Stimulated activated CD8-positive, alpha-beta memory T cell treated with anti-CD3 and anti-CD28 coated beads, Interleukin-7, amount 100 ng/mL, for 48 hours (primary cell): Measurements from ENCODE around the gene APOM.

Experiments
- DNase-seq, 2 donors: peaks; one replicate each; pipeline ENCODE4 v3.0.0-alpha.2; 2020; ENCODE audit warnings: low read depth in 1 of 2; ENCODE audit errors: extremely low read depth in 1 of 2

Gene APOM

GRCh38 chr6:31630177-31630934 is 25.3 kb upstream of the APOM start:
- DNase-seq: no peak

GRCh38 chr6:31631209-31631608 is 24.5 kb upstream of the APOM start:
- DNase-seq: no peak

- DNase-seq: no peak
Measured at GRCh38 chr6:31631681-31632278, 23.9 kb upstream of the APOM start.

GRCh38 chr6:31632279-31632946 is 23.3 kb upstream of the APOM start:
- no peak for DNase-seq

GRCh38 chr6:31633447-31633846 is 22.2 kb upstream of the APOM start:
- DNase-seq: no peak

DNA sequence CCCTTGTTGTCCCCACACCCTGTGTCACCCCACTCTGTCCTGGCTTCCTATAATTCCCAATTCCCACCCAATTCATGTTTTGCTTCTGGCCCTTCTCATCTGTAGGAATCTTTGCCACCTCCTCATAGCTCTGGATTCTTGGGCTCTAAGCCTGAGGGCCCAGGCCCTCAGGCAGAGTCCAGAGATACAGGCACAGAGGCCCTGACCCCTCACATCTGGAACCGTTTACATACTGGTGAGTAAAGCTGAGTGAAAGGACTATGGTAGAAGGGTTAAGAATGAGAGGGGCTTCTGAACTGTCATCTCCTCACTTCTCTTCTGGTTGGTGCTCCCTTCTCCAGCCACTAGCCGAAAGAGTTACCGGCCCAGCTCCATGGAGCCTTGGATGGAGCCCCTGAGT is 21.6 kb upstream of the APOM start:
- no peak for DNase-seq

- no peak for DNase-seq
Measured at GRCh38 chr6:31634969-31635575, 20.6 kb upstream of the APOM start.

- DNase-seq: no peak
Measured at GRCh38 chr6:31636698-31637596, 18.7 kb upstream of the APOM start.

GRCh38 chr6:31639043-31639442 is 16.7 kb upstream of the APOM start:
- DNase-seq: no peak

- DNase-seq: no peak
Measured at GRCh38 chr6:31639449-31639861, 16.2 kb upstream of the APOM start.

- DNase-seq: no peak
Measured at GRCh38 chr6:31640612-31641011, 15.1 kb upstream of the APOM start.

DNA sequence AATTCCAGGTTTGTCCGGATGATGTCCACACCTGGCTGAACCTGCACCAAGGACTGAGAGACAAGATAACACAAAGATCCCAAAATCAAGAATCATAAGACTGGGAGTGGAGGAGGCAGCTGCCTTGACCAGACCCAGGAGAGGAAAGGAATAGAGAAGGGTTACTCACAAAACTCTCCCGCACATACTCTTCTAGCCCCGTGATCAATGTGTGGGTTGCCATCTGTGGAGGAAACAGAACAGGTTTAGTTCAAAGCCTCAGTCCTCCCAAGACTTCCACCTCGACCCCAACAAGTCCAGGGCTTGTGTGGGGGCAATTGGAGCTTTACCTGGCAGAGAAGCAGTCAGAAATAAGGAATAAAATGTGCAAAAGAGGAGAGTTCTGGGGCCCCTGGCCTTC is 14.3 kb upstream of the APOM start:
- no peak for DNase-seq

DNA sequence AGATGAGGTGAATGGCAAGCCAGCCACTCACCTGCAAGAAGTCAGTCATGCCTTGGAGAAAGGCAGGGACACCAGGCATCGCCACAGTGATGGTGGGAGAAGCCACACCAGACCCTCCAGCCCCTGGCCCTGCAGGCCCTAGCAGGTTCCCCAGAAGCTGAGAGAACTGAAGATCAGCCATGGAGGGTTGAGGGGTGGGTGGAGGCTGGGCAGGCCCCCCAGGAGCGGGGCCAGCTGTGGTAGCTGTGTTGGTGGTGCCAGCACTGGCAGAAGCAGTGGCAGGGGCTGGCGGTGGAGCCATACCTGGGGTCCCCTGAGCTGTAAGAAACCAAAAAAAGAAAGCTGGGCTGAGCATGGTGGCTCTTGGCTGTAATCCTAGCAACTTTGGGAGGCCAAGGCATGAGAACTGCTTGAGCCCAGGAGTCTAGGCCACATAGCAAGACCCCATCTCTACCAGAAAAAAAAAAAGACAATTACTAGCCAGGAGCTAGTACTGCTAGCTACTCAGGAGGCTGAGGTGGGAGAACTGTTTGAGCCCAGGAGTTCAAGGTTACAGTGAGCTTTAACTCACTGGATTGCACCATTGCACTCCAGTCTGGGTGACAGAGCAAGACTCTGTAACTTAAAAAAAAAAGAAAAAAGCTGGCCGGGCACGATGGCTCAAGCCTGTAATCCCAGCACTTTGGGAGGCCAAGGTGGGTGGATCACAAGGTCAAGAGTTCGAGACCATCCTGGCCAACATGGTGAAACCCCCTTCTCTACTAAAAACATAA is 12.7 kb upstream of the APOM start:
- DNase-seq: no peak

GRCh38 chr6:31643818-31644454 is 11.8 kb upstream of the APOM start:
- DNase-seq: no peak

GRCh38 chr6:31645325-31645724 is 10.4 kb upstream of the APOM start:
- DNase-seq: no peak

DNA sequence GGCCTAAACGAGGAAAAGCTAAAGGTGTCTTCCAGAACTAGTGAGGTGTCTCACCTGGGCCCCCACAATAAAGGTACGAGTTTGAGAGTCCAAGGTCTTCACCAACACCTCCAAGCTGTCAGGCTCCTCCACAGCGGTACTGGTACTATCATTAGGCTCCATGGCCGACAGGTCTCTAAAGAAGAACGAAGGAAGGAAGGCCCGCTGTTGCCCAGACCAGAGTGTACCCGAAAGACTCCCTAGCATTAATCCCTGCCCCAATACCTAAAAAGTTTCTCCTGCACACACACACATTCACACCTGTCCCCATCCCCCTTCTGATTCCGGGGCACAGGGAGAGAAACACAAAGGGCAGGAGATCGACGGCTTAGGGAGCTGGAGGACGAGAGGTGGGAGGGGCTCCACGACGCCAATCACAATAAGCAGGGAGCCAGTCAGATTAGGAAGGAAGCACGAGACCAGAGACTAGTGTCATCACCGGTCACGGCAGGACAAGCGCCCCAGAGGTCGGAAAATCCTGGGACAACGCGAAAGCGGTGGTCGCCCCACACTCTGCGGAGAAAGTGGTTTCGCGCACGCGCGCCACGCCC is 4.0 kb upstream of the APOM start:
- DNase-seq: peak in 1 of 2 donors; percentile 70

GRCh38 chr6:31652925-31653724 is 2.6 kb upstream of the APOM start:
- peak; percentile 72 to 89 for DNase-seq
